ENCODE measurements around the gene RHOBTB3.
A peak's percentile ranks its signal among the peaks of the same experiment; 100 is the strongest.

RHOBTB3 gene

GRCh38 chr5:95713960-95714710 is 17.0 kb upstream of the RHOBTB3 start:
- no peak for DNase-seq (ENCODE audit: low read depth)

GRCh38 chr5:95715799-95716461 is 15.2 kb upstream of the RHOBTB3 start:
- peak; percentile 63 for DNase-seq (ENCODE audit: low read depth)

GRCh38 chr5:95717439-95717838 is 13.7 kb upstream of the RHOBTB3 start:
- no peak for DNase-seq (ENCODE audit: low read depth)

GRCh38 chr5:95718203-95718602 is 12.9 kb upstream of the RHOBTB3 start:
- no peak for DNase-seq (ENCODE audit: low read depth)

GRCh38 chr5:95718738-95719137 is 12.4 kb upstream of the RHOBTB3 start:
- no peak for DNase-seq (ENCODE audit: low read depth)

GRCh38 chr5:95720094-95720786 is 10.9 kb upstream of the RHOBTB3 start:
- no peak for DNase-seq (ENCODE audit: low read depth)

GRCh38 chr5:95721582-95722295 is 9.4 kb upstream of the RHOBTB3 start:
- no peak for DNase-seq (ENCODE audit: low read depth)

- no peak for DNase-seq (ENCODE audit: low read depth)
Measured at GRCh38 chr5:95723632-95724369, 7.3 kb upstream of the RHOBTB3 start.

GRCh38 chr5:95725071-95725820 is 5.9 kb upstream of the RHOBTB3 start:
- no peak for DNase-seq (ENCODE audit: low read depth)

GRCh38 chr5:95725937-95726810 is 5.0 kb upstream of the RHOBTB3 start:
- peak; percentile 43 for DNase-seq (ENCODE audit: low read depth)

- DNase-seq (ENCODE audit: low read depth) = no peak
Measured at GRCh38 chr5:95726811-95727763, 4.0 kb upstream of the RHOBTB3 start.

GRCh38 chr5:95727764-95728191 is 3.4 kb upstream of the RHOBTB3 start:
- no peak for DNase-seq (ENCODE audit: low read depth)

GRCh38 chr5:95728494-95729114 is 2.5 kb upstream of the RHOBTB3 start:
- DNase-seq (ENCODE audit: low read depth) = no peak

GRCh38 chr5:95729115-95730010 is 1.8 kb upstream of the RHOBTB3 start:
- no peak for DNase-seq (ENCODE audit: low read depth)

- no peak for DNase-seq (ENCODE audit: low read depth)
Measured at GRCh38 chr5:95730011-95730700, 980 bp upstream of the RHOBTB3 start.

Data from fibroblast of the conjunctiva (primary cell).